DMS79 (cell line): ENCODE results near the gene COLEC12.
"Not testable (repeated sequence)": the region's sequence is repeated elsewhere in the genome, so short reads cannot be mapped to it uniquely, and the experiment has no call there.

ENCODE experiments used
- DNase-seq: peaks from one replicate; lab custom pipeline; 2025; lab: John Stamatoyannopoulos, UW

COLEC12 gene

GRCh38 chr18:318791-319291 is 181.7 kb downstream of the COLEC12 start:
- no peak for DNase-seq

DNA sequence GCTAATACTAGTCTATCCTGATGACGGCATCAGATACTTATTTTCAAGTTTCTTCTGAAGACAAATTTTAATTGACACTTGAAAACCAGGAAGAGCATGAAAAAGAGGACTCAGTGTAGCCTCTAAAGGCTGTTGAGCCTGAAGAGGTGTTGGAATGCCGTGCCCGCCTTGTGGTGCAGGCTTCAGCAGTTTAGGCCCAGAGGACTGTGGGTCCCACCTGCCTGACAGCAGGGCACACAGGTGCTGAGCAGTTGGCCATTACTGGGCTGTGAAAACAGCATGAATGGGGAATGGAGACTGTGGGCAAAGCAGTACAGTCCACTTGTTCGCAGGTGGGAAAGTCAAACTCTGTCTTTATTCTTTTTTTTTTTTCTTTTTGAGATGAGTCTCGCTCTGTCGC is 182.9 kb downstream of the COLEC12 start:
- DNase-seq: peak; percentile 88

GRCh38 chr18:316393-316792 is 184.1 kb downstream of the COLEC12 start:
- DNase-seq: no peak

DNA sequence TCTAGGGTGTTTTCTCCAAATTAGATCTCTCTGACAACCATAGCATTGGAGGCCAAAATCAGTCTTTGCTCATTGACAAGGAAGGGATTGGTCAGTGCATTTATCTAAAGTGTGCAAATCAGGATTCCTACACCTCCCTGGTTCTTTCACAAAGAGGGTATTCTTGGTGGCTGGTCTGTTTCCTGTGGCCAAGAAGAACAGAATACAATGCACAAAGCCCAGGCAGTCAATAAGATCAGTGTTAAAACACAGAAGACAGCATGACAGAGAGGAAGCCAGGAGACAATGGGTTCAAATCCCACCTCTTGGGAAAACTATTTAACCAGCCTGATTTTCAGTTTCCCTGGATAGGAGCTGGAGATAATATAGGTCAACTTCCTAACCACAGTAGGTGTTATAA is 186.6 kb downstream of the COLEC12 start:
- DNase-seq: no peak

GRCh38 chr18:312415-312814 is 188.1 kb downstream of the COLEC12 start:
- no peak for DNase-seq

DNA sequence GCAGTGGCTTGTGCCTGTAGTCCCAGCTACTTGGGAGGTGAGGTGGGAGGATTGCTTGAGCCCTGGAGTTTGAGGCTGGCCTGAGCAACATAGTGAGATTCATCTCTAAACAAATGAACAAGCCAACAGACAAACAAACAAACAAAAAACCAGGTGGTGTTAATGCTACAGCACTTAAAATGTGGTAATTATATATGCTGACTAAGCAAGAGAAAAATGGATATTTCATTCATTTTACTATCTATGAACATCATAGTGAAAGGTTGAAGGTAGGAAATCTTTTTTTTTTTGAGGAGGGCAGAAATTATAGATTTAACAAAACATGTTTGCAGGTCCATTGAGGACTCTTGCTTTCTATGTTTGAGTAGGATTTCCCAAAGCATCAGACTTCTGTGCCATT is 190.5 kb downstream of the COLEC12 start:
- no peak for DNase-seq

DNA sequence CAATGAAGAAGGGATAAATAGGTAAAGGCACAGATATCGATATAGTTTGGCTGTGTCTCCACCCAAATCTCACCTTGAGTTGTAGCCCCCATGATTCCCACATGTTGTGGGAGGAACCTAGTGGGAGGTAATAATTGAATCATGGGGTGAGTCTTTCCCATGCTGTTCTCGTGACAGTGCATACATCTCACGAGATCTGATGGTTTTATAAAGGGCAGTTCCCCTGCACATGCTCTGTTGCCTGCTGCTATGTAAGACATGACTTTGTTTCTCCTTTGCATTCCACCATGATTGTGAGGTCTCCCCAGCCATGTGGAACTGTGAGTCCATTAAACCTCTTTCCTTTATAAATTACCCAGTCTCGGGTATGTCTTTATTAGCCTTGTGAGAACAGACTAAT is 192.4 kb downstream of the COLEC12 start:
- DNase-seq: not testable (repeated sequence)

DNA sequence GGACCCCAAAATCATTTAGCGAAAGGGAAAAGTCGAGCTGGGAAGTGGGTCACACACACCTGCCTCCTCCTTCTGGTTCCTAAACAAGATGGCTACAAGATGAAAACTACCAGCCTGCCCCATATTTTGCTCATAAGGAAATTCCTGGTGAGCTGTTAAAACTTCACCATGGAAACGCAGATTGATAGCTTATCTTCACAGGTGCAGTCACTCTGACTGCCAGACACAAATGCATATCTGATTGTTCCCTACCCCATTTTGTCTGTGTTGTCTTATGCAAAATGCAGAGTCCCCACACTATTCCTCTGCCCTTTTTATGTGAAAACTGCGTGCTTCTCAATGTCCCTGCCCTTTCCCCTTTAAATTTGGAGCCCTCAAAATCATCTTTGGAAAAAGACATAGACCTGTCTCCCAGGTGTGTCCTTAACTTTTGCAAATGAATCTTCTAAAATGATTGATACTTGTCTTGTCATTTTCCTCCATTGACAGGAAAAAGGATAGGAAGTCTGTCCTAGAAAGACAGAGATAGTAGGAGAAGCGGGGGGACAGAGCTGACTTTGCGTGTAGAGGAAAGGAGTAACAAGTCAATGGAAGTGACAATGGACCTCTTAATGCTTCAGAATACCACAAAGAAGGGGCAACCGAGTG is 193.8 kb downstream of the COLEC12 start:
- DNase-seq: no peak

- no peak for DNase-seq
These were observed 195.4 kb downstream of the COLEC12 start for GRCh38 chr18:305003-305501.

DNA sequence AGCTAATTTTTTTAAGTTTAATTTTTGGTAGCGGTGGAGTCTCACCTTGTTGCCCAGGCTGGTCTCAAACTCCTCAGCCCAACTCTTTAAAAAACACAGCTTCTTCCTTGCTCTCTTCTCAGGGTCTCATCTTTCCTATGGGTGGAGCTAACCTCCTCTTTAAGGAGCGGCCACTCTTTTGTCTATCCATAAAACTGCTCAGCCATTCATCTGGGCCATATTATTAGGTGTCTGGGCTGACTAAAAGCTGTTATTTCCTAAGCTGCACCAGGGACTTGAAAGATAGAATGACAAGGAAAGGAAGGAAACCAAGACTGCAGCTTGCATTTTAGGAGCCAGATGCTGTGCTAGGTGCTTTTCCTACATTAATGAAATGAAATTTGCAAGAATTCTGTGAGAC is 196.9 kb downstream of the COLEC12 start:
- no peak for DNase-seq

- no peak for DNase-seq
These were observed 197.5 kb downstream of the COLEC12 start for GRCh38 chr18:303011-303410.

DNA sequence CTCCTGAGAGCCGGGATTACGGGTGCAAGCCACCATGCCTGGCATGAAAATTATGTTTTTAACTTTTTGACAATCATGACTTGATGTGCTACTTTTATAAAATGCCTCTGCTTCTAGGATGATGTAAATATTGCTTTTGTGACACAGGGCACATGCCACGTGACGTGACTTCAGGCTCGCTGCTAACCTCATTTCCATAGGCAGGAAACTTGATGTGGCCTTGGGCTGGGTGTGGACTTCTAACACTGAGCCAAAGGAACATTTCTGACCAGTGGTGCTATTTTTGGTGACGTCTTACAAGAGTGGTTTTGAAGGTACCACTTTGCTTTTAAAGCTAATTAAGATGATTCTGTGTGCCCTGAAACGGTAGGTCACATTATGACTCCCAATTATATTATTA is 198.4 kb downstream of the COLEC12 start:
- no peak for DNase-seq

DNA sequence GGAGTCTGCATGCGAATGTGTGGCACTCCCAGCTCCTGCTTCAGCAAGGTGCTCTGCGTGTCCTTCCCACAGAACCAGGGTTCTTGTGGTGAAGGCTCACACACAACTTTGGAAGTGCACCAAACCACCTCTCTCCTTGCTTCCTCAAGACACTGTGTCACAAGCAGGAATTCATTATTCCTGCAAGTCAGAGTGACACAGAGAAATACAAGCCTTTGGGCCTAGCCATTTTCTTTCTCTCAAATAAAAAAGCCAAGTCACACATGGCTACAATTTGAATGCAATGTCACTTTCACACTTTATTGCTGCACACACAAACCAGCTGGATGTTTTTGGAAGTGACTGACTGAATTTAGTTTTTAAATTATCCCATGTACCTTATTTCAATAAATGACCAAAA is 202.6 kb downstream of the COLEC12 start:
- no peak for DNase-seq

- no peak for DNase-seq
These were observed 204.6 kb downstream of the COLEC12 start for GRCh38 chr18:295756-296490.

DNA sequence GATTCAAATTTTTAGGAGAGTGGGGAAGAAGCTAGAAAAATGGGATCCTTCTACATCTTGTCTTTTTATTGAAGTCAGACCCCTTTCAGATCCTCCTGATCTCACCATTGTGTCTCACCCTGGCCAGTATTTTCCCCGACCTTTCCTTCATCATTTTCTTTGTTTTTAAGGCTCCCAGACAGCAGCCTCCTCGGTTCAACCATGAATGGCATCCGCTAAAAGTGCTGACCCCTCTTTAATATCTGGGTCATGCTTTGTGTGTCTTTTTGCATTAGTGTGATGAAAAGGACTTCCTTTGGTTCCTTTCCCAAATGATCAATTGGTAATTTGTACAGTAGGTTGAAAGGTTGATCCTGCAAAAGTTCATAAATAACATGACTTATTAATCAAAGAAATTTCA is 205.9 kb downstream of the COLEC12 start:
- DNase-seq: no peak

- no peak for DNase-seq
These were observed 207.0 kb downstream of the COLEC12 start for GRCh38 chr18:293536-293935.

GRCh38 chr18:292271-292670 is 208.2 kb downstream of the COLEC12 start:
- DNase-seq: no peak

DNA sequence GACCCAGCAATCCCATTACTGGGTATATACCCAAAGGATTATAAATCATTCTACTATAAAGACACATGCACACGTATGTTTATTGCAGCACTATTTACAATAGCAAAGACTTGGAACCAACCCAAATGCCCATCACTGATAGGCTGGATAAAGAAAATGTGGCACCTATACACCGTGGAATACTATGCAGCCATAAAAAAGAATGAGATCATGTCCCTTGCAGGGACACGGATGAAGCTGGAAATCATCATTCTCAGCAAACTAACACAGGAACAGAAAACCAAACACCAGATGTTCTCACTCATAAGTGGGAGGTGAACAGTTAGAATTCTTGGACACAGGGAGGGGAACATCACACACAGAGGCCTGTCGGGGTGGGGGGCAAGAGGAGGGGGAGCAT is 210.5 kb downstream of the COLEC12 start:
- DNase-seq: not testable (repeated sequence)

GRCh38 chr18:289026-289425 is 211.5 kb downstream of the COLEC12 start:
- DNase-seq: no peak

GRCh38 chr18:286515-287310 is 213.8 kb downstream of the COLEC12 start:
- no peak for DNase-seq

- DNase-seq: no peak
These were observed 214.7 kb downstream of the COLEC12 start for GRCh38 chr18:285817-286216.

- DNase-seq: no peak
These were observed 225.0 kb downstream of the COLEC12 start for GRCh38 chr18:275486-275885.

GRCh38 chr18:274313-274712 is 226.2 kb downstream of the COLEC12 start:
- peak; percentile 52 for DNase-seq
